ENCODE measurements around the gene ARPC1A. TPM values are rescaled to one million over a fixed set of nuclear protein-coding genes. Genes with fewer than 3 reads are reported as not detected.
"Not testable (repeated sequence)": the region's sequence is repeated elsewhere in the genome, so short reads cannot be mapped to it uniquely, and the experiment has no call there.

ARPC1A gene
- total RNA-seq, 1 donor from 2014 or later: 105 TPM

DNA sequence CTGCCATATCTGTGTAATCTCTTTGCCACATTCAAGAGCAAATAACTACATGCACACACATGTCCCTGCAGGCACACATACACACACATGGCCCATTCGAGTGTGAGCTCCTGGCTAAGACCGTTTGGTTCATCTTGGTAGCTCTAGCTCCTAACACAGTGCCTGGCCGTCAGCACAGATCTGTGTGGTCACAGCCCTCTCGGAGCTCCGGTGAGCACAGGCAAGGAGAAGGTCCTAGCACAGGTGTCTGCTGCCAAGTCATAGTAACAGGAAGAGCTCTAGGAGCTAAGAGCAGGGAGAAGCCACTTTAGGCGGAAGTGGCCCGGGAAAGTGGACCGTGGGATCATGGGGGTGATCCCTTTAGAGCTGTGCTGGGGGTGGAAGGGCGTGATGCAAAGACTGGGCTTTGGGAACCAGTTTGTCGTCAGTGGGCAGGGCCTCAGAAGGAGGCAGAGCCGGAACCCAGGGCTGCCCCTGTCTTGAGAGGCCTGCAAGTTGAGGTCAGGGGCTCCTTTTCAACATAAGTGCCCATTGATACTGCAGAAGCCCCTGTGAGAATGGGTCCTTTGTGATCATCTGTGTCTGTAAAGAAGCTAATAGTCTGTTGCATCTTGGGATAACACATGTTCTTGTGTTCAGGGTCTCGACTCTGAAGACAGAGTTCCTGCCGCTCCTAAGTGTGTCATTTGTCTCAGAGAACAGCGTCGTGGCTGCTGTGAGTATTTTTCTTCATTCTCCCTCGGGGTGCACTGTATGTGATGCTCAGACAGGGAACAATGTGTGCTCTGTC lies 32.2 kb downstream of the ARPC1A start:
- Mint-ChIP-seq H3K9me3 (ENCODE audit: unreplicated experiment) (no peaks in the 10 kb centered on the region), H3K4me1 (ENCODE audit: unreplicated experiment) (no peaks in the 10 kb centered on the region), H3K36me3 (ENCODE audit: unreplicated experiment) (peaks cover 30% of the 10 kb centered on the region), H3K4me3 (ENCODE audit: unreplicated experiment) (no peak overlapping the region), H3K27ac (ENCODE audit: unreplicated experiment) (no peak overlapping the region), H3K27me3 (ENCODE audit: unreplicated experiment) (no peaks in the 10 kb centered on the region)
- TF ChIP-seq, protein P1, sequence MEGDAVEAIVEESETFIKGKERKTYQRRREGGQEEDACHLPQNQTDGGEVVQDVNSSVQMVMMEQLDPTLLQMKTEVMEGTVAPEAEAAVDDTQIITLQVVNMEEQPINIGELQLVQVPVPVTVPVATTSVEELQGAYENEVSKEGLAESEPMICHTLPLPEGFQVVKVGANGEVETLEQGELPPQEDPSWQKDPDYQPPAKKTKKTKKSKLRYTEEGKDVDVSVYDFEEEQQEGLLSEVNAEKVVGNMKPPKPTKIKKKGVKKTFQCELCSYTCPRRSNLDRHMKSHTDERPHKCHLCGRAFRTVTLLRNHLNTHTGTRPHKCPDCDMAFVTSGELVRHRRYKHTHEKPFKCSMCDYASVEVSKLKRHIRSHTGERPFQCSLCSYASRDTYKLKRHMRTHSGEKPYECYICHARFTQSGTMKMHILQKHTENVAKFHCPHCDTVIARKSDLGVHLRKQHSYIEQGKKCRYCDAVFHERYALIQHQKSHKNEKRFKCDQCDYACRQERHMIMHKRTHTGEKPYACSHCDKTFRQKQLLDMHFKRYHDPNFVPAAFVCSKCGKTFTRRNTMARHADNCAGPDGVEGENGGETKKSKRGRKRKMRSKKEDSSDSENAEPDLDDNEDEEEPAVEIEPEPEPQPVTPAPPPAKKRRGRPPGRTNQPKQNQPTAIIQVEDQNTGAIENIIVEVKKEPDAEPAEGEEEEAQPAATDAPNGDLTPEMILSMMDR (IDR thresholded peaks at IDR 0.05): no peak
- DNase-seq (ENCODE audit: extremely low spot score, unreplicated experiment): no peak

DNA sequence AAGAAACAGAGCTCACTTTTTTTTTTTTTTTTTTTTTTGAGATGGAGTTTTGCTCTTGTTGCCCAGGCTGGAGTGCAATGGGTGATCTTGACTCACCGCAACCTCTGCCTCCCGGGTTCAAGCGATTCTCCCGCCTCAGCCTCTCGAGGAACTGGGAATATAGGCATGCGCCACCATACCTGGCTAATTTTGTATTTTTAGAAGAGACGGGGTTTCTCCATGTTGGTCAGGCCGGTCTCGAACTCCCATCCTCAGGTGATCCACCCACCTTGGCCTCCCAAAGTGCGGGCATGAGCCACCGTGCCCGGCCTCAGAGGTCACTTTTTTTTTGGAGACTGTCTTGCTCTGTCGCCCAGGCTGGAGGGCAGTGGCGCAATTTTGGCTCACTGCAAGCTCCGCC lies 32.8 kb downstream of the ARPC1A start:
- not testable (repeated sequence) for DNase-seq (ENCODE audit: extremely low spot score, unreplicated experiment); H3K4me1 Mint-ChIP-seq (ENCODE audit: unreplicated experiment); H3K4me3 Mint-ChIP-seq (ENCODE audit: unreplicated experiment); H3K27ac Mint-ChIP-seq (ENCODE audit: unreplicated experiment); H3K9me3 Mint-ChIP-seq (ENCODE audit: unreplicated experiment); H3K27me3 Mint-ChIP-seq (ENCODE audit: unreplicated experiment)
- peaks cover 32% of the 10 kb centered on the region for H3K36me3 Mint-ChIP-seq (ENCODE audit: unreplicated experiment)

DNA sequence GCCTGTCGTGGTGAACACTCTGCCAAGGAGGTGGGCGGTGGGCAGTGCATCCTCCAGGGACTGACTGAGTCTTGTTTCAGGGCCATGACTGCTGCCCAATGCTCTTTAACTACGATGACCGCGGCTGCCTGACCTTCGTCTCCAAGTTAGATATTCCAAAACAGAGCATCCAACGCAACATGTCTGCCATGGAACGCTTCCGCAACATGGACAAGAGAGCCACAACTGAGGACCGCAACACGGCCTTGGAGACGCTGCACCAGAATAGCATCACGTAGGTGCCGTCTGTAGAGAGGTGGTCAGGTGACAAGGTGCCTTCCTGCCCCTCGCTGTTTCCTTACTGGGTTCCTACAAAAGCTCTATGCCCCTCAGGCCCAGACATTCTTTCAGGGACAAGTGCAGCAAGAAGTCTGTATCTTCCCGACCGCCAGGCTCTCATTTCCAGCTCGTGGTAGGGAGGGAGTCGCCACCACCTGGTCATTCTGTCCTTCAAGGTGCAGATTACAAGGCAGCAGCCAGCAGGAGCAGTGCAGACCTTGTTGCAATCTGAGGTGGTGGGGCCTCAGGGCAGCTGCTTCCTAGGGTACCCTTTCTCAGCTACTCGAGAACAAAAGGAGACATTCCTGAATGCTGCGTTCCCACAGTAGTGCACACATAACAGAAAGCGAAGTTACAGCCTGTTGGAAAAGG lies 33.9 kb downstream of the ARPC1A start:
- Mint-ChIP-seq H3K9me3 (ENCODE audit: unreplicated experiment) (no peaks in the 10 kb centered on the region), H3K27me3 (ENCODE audit: unreplicated experiment) (no peaks in the 10 kb centered on the region), H3K27ac (ENCODE audit: unreplicated experiment) (no peak overlapping the region), H3K4me1 (ENCODE audit: unreplicated experiment) (no peaks in the 10 kb centered on the region), H3K4me3 (ENCODE audit: unreplicated experiment) (no peak overlapping the region), H3K36me3 (ENCODE audit: unreplicated experiment) (peaks cover 35% of the 10 kb centered on the region)
- TF ChIP-seq, protein P1 (IDR thresholded peaks at IDR 0.05): no peak
- DNase-seq (ENCODE audit: extremely low spot score, unreplicated experiment): no peak

DNA sequence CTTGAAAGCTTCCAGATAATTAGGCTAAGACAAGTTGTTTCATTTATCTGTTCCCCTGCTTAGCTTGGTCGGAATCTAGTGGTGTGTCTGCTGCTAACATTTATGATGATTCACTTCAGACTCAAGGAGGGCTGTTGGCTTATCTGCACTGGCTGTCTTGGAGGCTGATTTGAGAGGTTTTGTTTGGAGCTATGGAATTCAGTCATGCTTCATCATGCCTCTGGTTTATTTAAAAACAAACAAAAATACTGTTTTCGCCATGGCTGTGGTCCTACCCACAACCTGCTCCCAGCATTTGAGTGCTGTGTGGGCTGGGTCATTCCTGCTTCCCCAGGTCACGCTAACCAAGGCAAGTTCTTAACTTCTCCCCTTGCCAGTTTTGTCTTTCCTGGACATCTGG lies 37.1 kb downstream of the ARPC1A start:
- H3K36me3 Mint-ChIP-seq (ENCODE audit: unreplicated experiment): peaks cover 45% of the 10 kb centered on the region
- no peak for DNase-seq (ENCODE audit: extremely low spot score, unreplicated experiment)
- H3K4me1 Mint-ChIP-seq (ENCODE audit: unreplicated experiment): no peaks in the 10 kb centered on the region
- no peak overlapping the region for H3K27ac Mint-ChIP-seq (ENCODE audit: unreplicated experiment)
- TF ChIP-seq, protein P1 (IDR thresholded peaks at IDR 0.05): no peak
- no peak overlapping the region for H3K4me3 Mint-ChIP-seq (ENCODE audit: unreplicated experiment)
- H3K9me3 Mint-ChIP-seq (ENCODE audit: unreplicated experiment): no peaks in the 10 kb centered on the region
- H3K27me3 Mint-ChIP-seq (ENCODE audit: unreplicated experiment): no peaks in the 10 kb centered on the region

DNA sequence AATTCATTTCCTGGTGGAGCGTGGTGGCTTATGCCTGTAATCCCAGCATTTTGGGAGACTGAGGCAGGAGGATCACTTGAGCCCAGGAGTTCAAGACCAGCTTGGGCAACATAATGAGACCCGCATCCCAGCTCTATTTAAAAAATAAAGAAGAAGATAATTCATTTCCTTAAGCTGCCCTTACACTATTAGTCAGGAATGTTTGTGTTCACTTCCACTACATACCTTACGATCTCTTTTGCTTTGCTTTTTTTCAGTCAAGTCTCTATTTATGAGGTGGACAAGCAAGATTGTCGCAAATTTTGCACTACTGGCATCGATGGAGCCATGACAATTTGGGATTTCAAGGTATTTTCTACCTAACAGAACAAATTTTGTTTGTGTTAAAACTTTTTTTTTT lies 37.6 kb downstream of the ARPC1A start:
- Mint-ChIP-seq H3K27me3 (ENCODE audit: unreplicated experiment) (no peaks in the 10 kb centered on the region), H3K27ac (ENCODE audit: unreplicated experiment) (no peak overlapping the region), H3K36me3 (ENCODE audit: unreplicated experiment) (peaks cover 40% of the 10 kb centered on the region), H3K9me3 (ENCODE audit: unreplicated experiment) (no peaks in the 10 kb centered on the region), H3K4me3 (ENCODE audit: unreplicated experiment) (no peak overlapping the region), H3K4me1 (ENCODE audit: unreplicated experiment) (no peaks in the 10 kb centered on the region)
- DNase-seq (ENCODE audit: extremely low spot score, unreplicated experiment): no peak
- TF ChIP-seq, protein P1 (IDR thresholded peaks at IDR 0.05): no peak
